Activated CD4-positive, CD25-positive, alpha-beta regulatory T cell treated with anti-CD3 and anti-CD28 coated beads, Interleukin-2, amount 50 U/mL, for 16 hours (primary cell): ENCODE data around the gene MCAT.

Experiments used
- DNase-seq: peaks from one replicate; pipeline ENCODE4 v3.0.0-alpha.2; 2020; ENCODE audit warnings: low read depth, low spot score

Gene MCAT

GRCh38 chr22:43090130-43090789 is 52.9 kb downstream of the MCAT start:
- no peak for DNase-seq

DNA sequence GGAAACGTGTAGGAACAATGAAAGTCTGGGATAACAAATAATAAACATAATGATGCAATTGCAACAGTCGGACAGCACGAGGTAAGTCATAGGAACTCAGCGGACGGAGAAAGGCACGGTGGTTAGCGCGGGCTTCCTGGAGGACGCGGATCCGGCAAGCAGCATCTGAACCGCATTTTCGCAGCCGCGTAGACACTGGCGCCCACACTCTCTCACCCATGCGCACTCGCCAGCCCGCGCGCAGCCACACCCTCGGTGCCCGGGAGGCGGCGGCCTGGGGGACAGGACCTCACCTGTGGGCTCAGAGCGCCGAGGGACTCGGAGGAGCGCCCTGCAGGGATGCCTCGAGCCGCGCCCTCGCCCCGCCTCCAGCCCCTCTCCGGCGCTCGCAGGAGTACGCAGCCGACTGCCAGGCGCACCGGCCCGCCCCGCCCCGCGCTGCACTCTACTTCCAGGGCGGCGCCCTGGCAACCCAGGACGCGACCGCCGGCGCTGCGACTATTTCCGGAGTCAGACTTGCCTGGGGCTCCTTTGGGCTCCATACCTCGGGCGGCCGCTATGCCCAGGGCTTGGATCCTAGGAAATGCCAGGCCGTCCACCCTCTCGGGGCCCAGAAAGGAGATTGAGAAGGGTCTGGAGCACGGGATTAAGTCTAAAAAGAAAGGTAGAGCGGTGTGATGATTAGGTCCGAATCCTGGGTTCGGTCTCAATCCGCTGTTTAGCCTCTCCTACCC is 54.0 kb downstream of the MCAT start, which contains the start of gene TTLL1:
Gene TTLL1, minus strand, starts transcription at position 408 of the 734 bp plus-strand sequence. CDS start 13,805 bp downstream, outside the sequence.
- peak; percentile 76 for DNase-seq

DNA sequence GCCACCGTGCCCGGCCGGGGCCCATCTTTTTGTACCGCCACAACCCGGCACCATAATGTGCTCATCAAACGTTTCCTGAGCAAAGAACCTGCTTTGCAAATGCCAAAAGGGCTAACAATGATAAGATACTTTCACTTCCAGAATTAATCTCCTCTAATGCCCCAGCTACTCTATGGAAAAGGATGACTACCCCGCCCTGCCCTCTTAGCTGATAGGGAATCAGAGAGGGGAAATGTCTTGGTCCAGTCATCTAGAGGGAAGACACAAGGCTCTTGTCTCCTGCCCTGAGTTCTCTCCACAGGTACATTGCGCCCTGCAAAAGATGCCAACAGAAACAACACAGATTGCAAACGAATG is 54.6 kb downstream of the MCAT start:
- no peak for DNase-seq

DNA sequence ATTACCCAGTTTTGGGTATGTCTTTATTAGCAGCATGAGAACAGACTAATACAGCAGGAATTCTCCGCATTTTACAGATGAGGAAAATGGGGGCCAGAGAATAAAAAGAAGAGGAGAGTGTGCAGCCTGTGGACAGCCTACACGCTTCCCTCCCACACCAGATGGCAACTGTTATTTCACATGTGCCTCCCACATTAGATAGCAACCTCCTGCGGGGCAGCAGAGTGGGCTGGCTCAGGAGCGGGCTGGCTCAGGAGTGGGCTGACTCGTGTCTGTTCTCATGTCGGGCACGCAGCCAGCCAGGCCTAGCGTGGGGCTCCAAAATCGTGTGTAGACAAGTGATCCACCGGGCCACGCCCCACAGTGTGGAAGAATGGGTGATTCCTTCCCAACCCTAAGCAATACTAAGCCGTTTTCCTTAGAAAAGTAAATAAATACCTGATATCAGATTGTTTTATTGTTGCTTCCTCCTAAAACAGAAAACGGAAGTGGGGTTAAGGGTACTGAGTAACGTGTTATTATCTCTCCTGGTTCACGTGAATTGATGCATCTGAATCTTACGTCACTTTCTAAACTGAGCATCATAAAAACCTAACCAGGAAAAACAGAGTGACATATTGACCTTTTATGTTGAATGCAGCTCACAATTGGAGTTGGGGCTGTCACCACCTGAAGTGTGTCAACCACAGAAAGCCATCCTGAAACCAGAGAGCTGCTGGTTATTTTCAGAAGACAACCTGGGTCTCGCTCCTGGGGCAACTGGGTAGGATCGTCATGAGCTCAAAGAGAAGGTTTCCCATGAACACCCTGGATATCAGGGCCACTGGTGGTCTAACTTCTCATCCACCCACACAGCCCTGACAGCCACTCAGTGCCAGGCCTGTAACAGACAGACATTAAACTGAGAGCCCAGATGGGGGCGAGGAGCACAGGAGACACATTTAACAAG is 57.3 kb downstream of the MCAT start:
- no peak for DNase-seq
